GM13977 (cell line): ENCODE data around the gene NAA16.

Experiments
- DNase-seq: peaks from one replicate; pipeline ENCODE4 v3.0.0; 2012; ENCODE audit warnings: low spot score
- CTCF ChIP-seq: IDR thresholded peaks from 2 replicates; pipeline ENCODE4 v1.5.1; 2012; ENCODE audit warnings: mild to moderate bottlenecking, control low read depth; ENCODE audit not compliant: insufficient read depth; ENCODE audit errors: extremely low read depth, missing control alignments
- in situ Hi-C: fragments of 300-500 bp; cut with MboI; formaldehyde crosslinking; loops from one replicate; pipeline ENCODE4 v1.12.0; 2022; ENCODE audit warnings: low sequenced_read_pairs, low pct_unique_long_range_greater_than_20kb, mixed read lengths, inconsistent platforms; ENCODE audit not compliant: unreplicated experiment

Gene NAA16

GRCh38 chr13:41310963-41311405 is at the start of gene NAA16:
Gene NAA16, plus strand, starts transcription at chr13:41311267. Its CDS starts 262 bp downstream, at chr13:41311529.
- no peak for TF ChIP-seq CTCF
- in situ Hi-C loops = no loop called here
- DNase-seq = peak; percentile 95

GRCh38 chr13:41263261-41263971 is 47.7 kb upstream of the NAA16 start, which contains the start of gene MTRF1:
Gene MTRF1, minus strand, starts transcription at chr13:41263576. Its CDS starts 2,669 bp downstream, at chr13:41260907.
- TF ChIP-seq CTCF = no peak
- in situ Hi-C loops = no loop called here
- peak; percentile 82 for DNase-seq

- DNase-seq = no peak
- in situ Hi-C loops = no loop called here
- TF ChIP-seq CTCF = no peak
Measured at GRCh38 chr13:41267106-41267505, 44.0 kb upstream of the NAA16 start.

- in situ Hi-C loops = no loop called here
Measured at GRCh38 chr13:41268764-41269163, 42.3 kb upstream of the NAA16 start.

GRCh38 chr13:41271456-41272285 is 39.4 kb upstream of the NAA16 start:
- no peak for DNase-seq
- no peak for TF ChIP-seq CTCF
- in situ Hi-C loops = no loop called here

More at GRCh38 chr13:41268764-41269163, 42.3 kb upstream of the NAA16 start:
- no peak for DNase-seq
- no peak for TF ChIP-seq CTCF

- DNase-seq = no peak
- TF ChIP-seq CTCF = no peak
- in situ Hi-C loops = no loop called here
Measured at GRCh38 chr13:41273831-41274441, 37.1 kb upstream of the NAA16 start.
